HG02973 (cell line): ENCODE data around the gene PAK1.
"Not testable (repeated sequence)": the region's sequence is repeated elsewhere in the genome, so short reads cannot be mapped to it uniquely, and the experiment has no call there.

Experiments
- ATAC-seq: cut with Tn5 transposase; IDR thresholded peaks from one replicate; pipeline ENCODE4 v1.9.1; 2021; ENCODE audit warnings: moderate library complexity; ENCODE audit not compliant: unreplicated experiment

PAK1 gene

GRCh38 chr11:77312107-77312506 lies 161.8 kb downstream of the PAK1 start:
- ATAC-seq, result no peak

GRCh38 chr11:77311701-77312100 lies 162.2 kb downstream of the PAK1 start:
- ATAC-seq, result no peak

- ATAC-seq, result no peak
These were observed 163.2 kb downstream of the PAK1 start for GRCh38 chr11:77310721-77311120.

GRCh38 chr11:77309401-77310085 lies 164.4 kb downstream of the PAK1 start:
- ATAC-seq, result no peak

GRCh38 chr11:77308838-77309237 lies 165.1 kb downstream of the PAK1 start:
- ATAC-seq, result no peak

GRCh38 chr11:77303328-77303727 lies 170.6 kb downstream of the PAK1 start:
- no peak for ATAC-seq

GRCh38 chr11:77302752-77303151 lies 171.1 kb downstream of the PAK1 start:
- ATAC-seq, result no peak

- ATAC-seq, result no peak
These were observed 172.4 kb downstream of the PAK1 start, which contains the start of gene GDPD4 for GRCh38 chr11:77301510-77301909. TSS of gene GDPD4 (minus strand) at chr11:77301686. CDS start at chr11:77285137, 16,549 bp downstream.

GRCh38 chr11:77300695-77301094 lies 173.2 kb downstream of the PAK1 start:
- ATAC-seq, result no peak

GRCh38 chr11:77300028-77300427 lies 173.9 kb downstream of the PAK1 start:
- not testable (repeated sequence) for ATAC-seq

- no peak for ATAC-seq
These were observed 174.3 kb downstream of the PAK1 start for GRCh38 chr11:77299528-77299993.

GRCh38 chr11:77294040-77294439 lies 179.9 kb downstream of the PAK1 start:
- ATAC-seq, result no peak

- no peak for ATAC-seq
These were observed 184.2 kb downstream of the PAK1 start for GRCh38 chr11:77289737-77290136.

GRCh38 chr11:77287615-77288273 lies 186.2 kb downstream of the PAK1 start:
- no peak for ATAC-seq

- no peak for ATAC-seq
These were observed 186.8 kb downstream of the PAK1 start for GRCh38 chr11:77287136-77287535.

GRCh38 chr11:77284476-77285468 lies 189.1 kb downstream of the PAK1 start:
- no peak for ATAC-seq

- no peak for ATAC-seq
These were observed 190.8 kb downstream of the PAK1 start for GRCh38 chr11:77283101-77283500.

- ATAC-seq, result no peak
These were observed 195.0 kb downstream of the PAK1 start for GRCh38 chr11:77278595-77279506.

- no peak for ATAC-seq
These were observed 197.6 kb downstream of the PAK1 start for GRCh38 chr11:77276271-77276670.
